ENCODE data around the gene TEPSIN.

The TEPSIN gene

GRCh38 chr17:81254955-81255717 lies 16.3 kb upstream of the TEPSIN start:
- TF ChIP-seq RAD21 (IDR thresholded peaks at IDR 0.05; ENCODE audit: low read depth) (peak; percentile 49), CREB1 (IDR thresholded peaks at IDR 0.05; ENCODE audit: low read depth) (no peak)

GRCh38 chr17:81253358-81254131 lies 14.7 kb upstream of the TEPSIN start:
- TF ChIP-seq TCF12 (IDR thresholded peaks at IDR 0.05; ENCODE audit: low read depth) (no peak), EP300 (IDR thresholded peaks at IDR 0.05; ENCODE audit: borderline replicate concordance) (no peak), ZBTB7A (IDR thresholded peaks at IDR 0.05; ENCODE audit: low read depth) (no peak), RAD21 (IDR thresholded peaks at IDR 0.05; ENCODE audit: low read depth) (peak; percentile 93), EGR1 (IDR thresholded peaks at IDR 0.05) (no peak), CEBPB (IDR thresholded peaks at IDR 0.05) (no peak), USF1 (IDR thresholded peaks at IDR 0.05) (no peak), REST (IDR thresholded peaks at IDR 0.05; ENCODE audit: low read depth) (no peak)

GRCh38 chr17:81252987-81253329 lies 14.1 kb upstream of the TEPSIN start:
- TF ChIP-seq RAD21 (IDR thresholded peaks at IDR 0.05; ENCODE audit: low read depth) (no peak), ZBTB7A (IDR thresholded peaks at IDR 0.05; ENCODE audit: low read depth) (no peak), TEAD4 (IDR thresholded peaks at IDR 0.05) (no peak), YY1 (IDR thresholded peaks at IDR 0.05; ENCODE audit: low read depth) (no peak), FOXM1 (IDR thresholded peaks at IDR 0.05; ENCODE audit: borderline replicate concordance, low read depth) (no peak), MAX (IDR thresholded peaks at IDR 0.05) (no peak), CREB1 (IDR thresholded peaks at IDR 0.05; ENCODE audit: low read depth) (no peak), TAF1 (IDR thresholded peaks at IDR 0.05; ENCODE audit: low read depth) (no peak), TCF12 (IDR thresholded peaks at IDR 0.05; ENCODE audit: low read depth) (no peak), REST (IDR thresholded peaks at IDR 0.05; ENCODE audit: low read depth) (no peak), EGR1 (IDR thresholded peaks at IDR 0.05) (no peak), CEBPB (IDR thresholded peaks at IDR 0.05) (no peak)

- TF ChIP-seq MAX (IDR thresholded peaks at IDR 0.05) = no peak
- TF ChIP-seq CEBPB (IDR thresholded peaks at IDR 0.05) = no peak
- no peak for TF ChIP-seq YY1 (IDR thresholded peaks at IDR 0.05; ENCODE audit: low read depth)
- TF ChIP-seq USF1 (IDR thresholded peaks at IDR 0.05) = no peak
- TF ChIP-seq RAD21 (IDR thresholded peaks at IDR 0.05; ENCODE audit: low read depth) = no peak
- no peak for TF ChIP-seq TEAD4 (IDR thresholded peaks at IDR 0.05)
- TF ChIP-seq EP300 (IDR thresholded peaks at IDR 0.05; ENCODE audit: borderline replicate concordance) = no peak
- no peak for TF ChIP-seq NFIC (IDR thresholded peaks at IDR 0.05)
- no peak for TF ChIP-seq TAF1 (IDR thresholded peaks at IDR 0.05; ENCODE audit: low read depth)
- no peak for TF ChIP-seq FOXM1 (IDR thresholded peaks at IDR 0.05; ENCODE audit: borderline replicate concordance, low read depth)
- no peak for TF ChIP-seq REST (IDR thresholded peaks at IDR 0.05; ENCODE audit: low read depth)
- no peak for TF ChIP-seq ZBTB7A (IDR thresholded peaks at IDR 0.05; ENCODE audit: low read depth)
- no peak for TF ChIP-seq CREB1 (IDR thresholded peaks at IDR 0.05; ENCODE audit: low read depth)
These were observed 13.6 kb upstream of the TEPSIN start for GRCh38 chr17:81252326-81252986.

All from Ishikawa (cell line).